Peyer's patch (tissue), 4 donors: ENCODE measurements around the gene SEMA3C.

Source experiments
- POLR2A ChIP-seq, 2 donors: fragments of 450-650 bp; IDR thresholded peaks; one replicate each; pipeline ENCODE4 v1.5.1; 2017; ENCODE audit warnings: antibody characterized with exemption in 2 of 2, mild to moderate bottlenecking in 2 of 2, moderate library complexity in 2 of 2
- TF ChIP-seq, protein P1 (sequence below), 6 experiments: fragments of 450-650 bp in 4 of 6; fragments of 200-600 bp in 2 of 6; sonication (generic) in 1 of 6; IDR thresholded peaks; one replicate each; pipeline ENCODE4 v1.5.1; 2017 to 2019; ENCODE audit warnings: antibody characterized with exemption in 6 of 6, mild to moderate bottlenecking in 3 of 6, moderate library complexity in 1 of 6

GRCh38 chr7:80818181-80818580, 100.7 kb downstream of the SEMA3C start:
- no peak for TF ChIP-seq POLR2A (IDR thresholded peaks at IDR 0.05)
- TF ChIP-seq, protein P1, sequence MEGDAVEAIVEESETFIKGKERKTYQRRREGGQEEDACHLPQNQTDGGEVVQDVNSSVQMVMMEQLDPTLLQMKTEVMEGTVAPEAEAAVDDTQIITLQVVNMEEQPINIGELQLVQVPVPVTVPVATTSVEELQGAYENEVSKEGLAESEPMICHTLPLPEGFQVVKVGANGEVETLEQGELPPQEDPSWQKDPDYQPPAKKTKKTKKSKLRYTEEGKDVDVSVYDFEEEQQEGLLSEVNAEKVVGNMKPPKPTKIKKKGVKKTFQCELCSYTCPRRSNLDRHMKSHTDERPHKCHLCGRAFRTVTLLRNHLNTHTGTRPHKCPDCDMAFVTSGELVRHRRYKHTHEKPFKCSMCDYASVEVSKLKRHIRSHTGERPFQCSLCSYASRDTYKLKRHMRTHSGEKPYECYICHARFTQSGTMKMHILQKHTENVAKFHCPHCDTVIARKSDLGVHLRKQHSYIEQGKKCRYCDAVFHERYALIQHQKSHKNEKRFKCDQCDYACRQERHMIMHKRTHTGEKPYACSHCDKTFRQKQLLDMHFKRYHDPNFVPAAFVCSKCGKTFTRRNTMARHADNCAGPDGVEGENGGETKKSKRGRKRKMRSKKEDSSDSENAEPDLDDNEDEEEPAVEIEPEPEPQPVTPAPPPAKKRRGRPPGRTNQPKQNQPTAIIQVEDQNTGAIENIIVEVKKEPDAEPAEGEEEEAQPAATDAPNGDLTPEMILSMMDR (IDR thresholded peaks at IDR 0.05) = no peak
